Smooth muscle cell (in vitro differentiated cells): ENCODE measurements around the gene RBM33. TPM values are rescaled to one million over a fixed set of nuclear protein-coding genes. Genes with fewer than 3 reads are reported as not detected.

Source experiments
- DNase-seq: peaks from one replicate; lab custom pipeline; 2025; ENCODE audit not compliant: unreplicated experiment; lab: John Stamatoyannopoulos, UW
- H2AFZ ChIP-seq: fragments of 200-600 bp; sonication (generic); 2 replicates; pipeline ENCODE4 v1.6.0; 2016; ENCODE audit warnings: antibody characterized with exemption, low read depth, mild to moderate bottlenecking
- H3F3A ChIP-seq: fragments of 200-600 bp; sonication (generic); 2 replicates; pipeline ENCODE4 v1.6.0; 2017; ENCODE audit warnings: antibody characterized with exemption, low read depth
- H3K27ac ChIP-seq: fragments of 200-600 bp; sonication (generic); 2 replicates; pipeline ENCODE4 v1.5.1; 2016; ENCODE audit warnings: low read depth, mild to moderate bottlenecking
- H3K27me3 ChIP-seq: fragments of 200-600 bp; sonication (generic); 2 replicates; pipeline ENCODE4 v1.6.1; 2016; ENCODE audit warnings: low read depth, mild to moderate bottlenecking
- H3K36me3 ChIP-seq: fragments of 200-600 bp; sonication (generic); 2 replicates; pipeline ENCODE4 v1.5.1; 2016; ENCODE audit warnings: low read depth
- H3K4me1 ChIP-seq: fragments of 200-600 bp; sonication (generic); 2 replicates; pipeline ENCODE4 v1.5.1; 2016; ENCODE audit warnings: low read depth
- H3K4me2 ChIP-seq: fragments of 200-600 bp; sonication (generic); 2 replicates; pipeline ENCODE4 v1.6.0; 2016; ENCODE audit warnings: mild to moderate bottlenecking
- H3K4me3 ChIP-seq: fragments of 200-600 bp; sonication (generic); 2 replicates; pipeline ENCODE4 v1.5.1; 2016; ENCODE audit warnings: mild to moderate bottlenecking
- H3K79me2 ChIP-seq: fragments of 200-600 bp; sonication (generic); 2 replicates; pipeline ENCODE4 v1.6.0; 2016; ENCODE audit warnings: low read depth, mild to moderate bottlenecking
- H3K9ac ChIP-seq: fragments of 200-600 bp; sonication (generic); 2 replicates; pipeline ENCODE4 v1.6.0; 2016; ENCODE audit warnings: low read depth
- H3K9me3 ChIP-seq: fragments of 200-600 bp; sonication (generic); replicated peaks from 2 replicates; pipeline ENCODE4 v1.5.1; 2016; ENCODE audit warnings: low read depth
- H4K20me1 ChIP-seq: fragments of 200-600 bp; sonication (generic); 2 replicates; pipeline ENCODE4 v1.6.0; 2016; ENCODE audit warnings: low read depth
- CTCF ChIP-seq: fragments of 200-600 bp; sonication (generic); IDR thresholded peaks from 2 replicates; pipeline ENCODE4 v1.5.1; 2017; ENCODE audit warnings: borderline replicate concordance, mild to moderate bottlenecking, antibody characterized with exemption; ENCODE audit not compliant: insufficient read depth, poor library complexity, severe bottlenecking
- WGBS: methylation state at CpG from one replicate; pipeline ENCODE4 v1.1.7; 2016; ENCODE audit warnings: low lambda C conversion rate; 5-methylcytosine and 5-hydroxymethylcytosine counted together
- polyA plus RNA-seq: library from polyadenylated mRNA; unstranded; fragments of >200 nt; fragmentation: Nextera tagmentation; extraction: Ambion mirVana; gene quantifications from 2 replicates; pipeline ENCODE4 v1.2.1, GENCODE V29; 2016
- total RNA-seq: library from RNA; depleted of rRNA; stranded (reverse); fragments of >200 nt; gene quantifications from 2 replicates; pipeline ENCODE4 v1.2.3, GENCODE V29; 2014

The RBM33 gene
- total and polyA plus RNA-seq, 2 experiments from 2014 or later = 22.5 to 25.3 TPM

GRCh38 chr7:155665079-155665956 lies 20.9 kb downstream of the RBM33 start:
- no peak for DNase-seq
- no peak for TF ChIP-seq CTCF
- Histone ChIP-seq H3K9ac (peak overlapping the region; percentile 23), H3K9me3 (no peaks in the 10 kb centered on the region), H3K36me3 (no peaks in the 10 kb centered on the region), H3K27ac (peak overlapping the region; percentile 81), H3F3A (peaks cover 19% of the 10 kb centered on the region), H3K4me3 (no peak overlapping the region), H3K4me1 (peaks cover 10% of the 10 kb centered on the region), H2AFZ (no peak overlapping the region), H4K20me1 (peaks cover 99% of the 10 kb centered on the region), H3K79me2 (peaks cover 90% of the 10 kb centered on the region), H3K27me3 (no peaks in the 10 kb centered on the region), H3K4me2 (peak overlapping the region; percentile 64)
- 93% methylated on average over 9 of the region's 9 CpGs for WGBS

DNA sequence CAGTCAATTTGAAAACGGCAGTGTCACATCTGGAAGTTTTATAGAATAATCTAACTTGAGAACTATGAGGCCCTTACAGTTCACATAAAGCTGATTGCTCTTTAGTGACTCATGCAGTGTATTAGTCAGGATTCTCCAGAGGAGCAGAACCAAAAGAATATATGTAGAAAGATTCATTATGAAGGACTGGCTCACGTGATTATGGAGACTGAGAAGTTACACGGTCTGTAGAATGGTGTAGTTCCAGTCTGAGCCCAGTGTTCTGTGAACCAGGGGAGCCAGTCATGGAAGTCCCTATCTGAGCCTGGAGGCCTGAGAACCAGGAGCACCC lies 21.5 kb downstream of the RBM33 start:
- Histone ChIP-seq H3K79me2 (peaks cover 90% of the 10 kb centered on the region), H3F3A (peaks cover 19% of the 10 kb centered on the region), H3K4me2 (peak overlapping the region; percentile 64), H3K36me3 (no peaks in the 10 kb centered on the region), H3K9me3 (no peaks in the 10 kb centered on the region), H3K4me1 (peaks cover 10% of the 10 kb centered on the region), H2AFZ (no peak overlapping the region), H3K9ac (no peak overlapping the region), H4K20me1 (peaks cover 99% of the 10 kb centered on the region), H3K4me3 (no peak overlapping the region), H3K27ac (peak overlapping the region; percentile 81), H3K27me3 (no peaks in the 10 kb centered on the region)
- no peak for TF ChIP-seq CTCF
- no peak for DNase-seq
- 6% methylated on average over 3 of the region's 3 CpGs for WGBS

DNA sequence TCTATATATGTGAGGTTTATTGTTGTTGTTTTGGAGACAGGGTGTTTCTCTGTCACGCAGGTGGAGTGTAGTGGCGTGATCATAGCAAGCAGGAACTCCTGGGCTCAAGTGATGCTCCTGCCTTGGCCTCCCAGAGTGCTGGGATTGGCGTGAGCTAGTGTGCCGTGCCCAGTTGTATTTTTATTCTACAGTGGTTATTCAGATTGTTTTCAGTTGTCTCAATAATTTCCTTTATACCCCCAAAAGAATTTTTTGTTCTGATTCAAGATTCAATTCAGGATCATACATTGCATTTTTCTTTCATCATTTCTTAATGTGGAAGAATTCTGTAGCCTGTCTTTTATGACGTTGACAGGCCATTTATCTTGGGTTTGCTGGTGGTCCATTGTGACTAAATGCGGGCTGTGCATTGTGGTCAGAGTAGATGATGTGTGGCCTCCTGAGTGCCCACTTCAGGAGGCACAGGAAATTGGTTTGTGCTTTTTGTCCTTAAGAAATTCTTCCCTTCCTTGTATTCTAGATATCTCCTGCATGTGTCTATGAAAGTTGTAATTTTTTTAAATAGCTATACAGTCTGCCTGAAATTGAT lies 22.9 kb downstream of the RBM33 start:
- no peak for DNase-seq
- Histone ChIP-seq H4K20me1 (peaks cover 100% of the 10 kb centered on the region), H3K4me1 (peaks cover 10% of the 10 kb centered on the region), H3K27me3 (no peaks in the 10 kb centered on the region), H3K27ac (no peak overlapping the region), H3K9me3 (no peaks in the 10 kb centered on the region), H3K4me3 (no peak overlapping the region), H3K4me2 (no peak overlapping the region), H3K36me3 (no peaks in the 10 kb centered on the region), H3K9ac (no peak overlapping the region), H3F3A (peaks cover 19% of the 10 kb centered on the region), H3K79me2 (peaks cover 90% of the 10 kb centered on the region), H2AFZ (no peak overlapping the region)
- no peak for TF ChIP-seq CTCF
- WGBS = 95% methylated on average over 6 of the region's 6 CpGs
